Endodermal cell (in vitro differentiated cells): ENCODE results near the gene MRPS33. TPM values are rescaled to one million over a fixed set of nuclear protein-coding genes. Genes with fewer than 3 reads are reported as not detected.

Source experiments
- total RNA-seq, 2 donors: library from RNA; stranded (reverse); fragmentation: NEBNext Ultra II Directional in 1 of 2; extraction: Animal tissue kit (Norgen Biotek cat#: 25700) in 1 of 2; gene quantifications; 2 replicates in 1 of 2; 3 replicates in 1 of 2; pipeline ENCODE4 v1.2.1, GENCODE V29; 2021

Gene MRPS33
- total RNA-seq, 2 donors from 2014 or later, result 57.0 to 60.2 TPM

Other genes starting within 250 kb of the MRPS33 start
- 10 to 100 TPM; 45.7 to 46.7 TPM for gene BRAF, start 90.0 kb downstream of the MRPS33 start, total RNA-seq
- 1 to 10 TPM; 1.7 to 4.1 TPM for gene TMEM178B, start 59.1 kb upstream of the MRPS33 start, total RNA-seq